A549 (cell line): ENCODE data around the gene EHBP1. TPM values are rescaled to one million over a fixed set of nuclear protein-coding genes. Genes with fewer than 3 reads are reported as not detected.

ENCODE experiments used
- ATAC-seq, 2 experiments: fragments of 200-7000 bp in 1 of 2; fragments of >200 bp in 1 of 2; cut with Nextera tagmentation in 1 of 2; cut with Tn5 transposase in 1 of 2; 3 replicates each; pipeline versions ENCODE4 v1.8.0 to v1.9.1; 2018 to 2020; ENCODE audit warnings: mild to moderate bottlenecking in 1 of 2, moderate library complexity in 1 of 2
- CTCF ChIA-PET: fragments of 300-600 bp; sonication (Branson Sonifier 250); formaldehyde crosslinking; extraction: SDS; loops from one replicate; lab custom pipeline; 2021; ENCODE audit warnings: antibody characterized with exemption, inconsistent platforms; lab: Yijun Ruan, JAX
- POLR2A ChIA-PET: fragments of 350-600 bp; formaldehyde crosslinking; extraction: SDS; loops from one replicate; lab custom pipeline; 2021; ENCODE audit warnings: antibody characterized with exemption, inconsistent platforms; lab: Yijun Ruan, JAX
- DNase-seq, 2 experiments: peaks; one replicate each; pipeline versions ENCODE4 v3.0.0 to v3.0.0-alpha.2; 2011 to 2016; ENCODE audit warnings: low read depth in 1 of 2, low spot score in 1 of 2
- FAIRE-seq: peaks from 2 replicates; lab custom pipeline; 2011; peaks lifted over from hg19 to GRCh38; lab: Jason Lieb, UNC
- H3K27ac ChIP-seq, 2 experiments: fragments of >200 bp; sonication (Bioruptor Twin); formaldehyde crosslinking; 3 replicates each; pipeline ENCODE4 v1.5.1; 2016 to 2017
- H3K4me1 ChIP-seq: fragments of >200 bp; sonication (Bioruptor Twin); formaldehyde crosslinking; 3 replicates; pipeline ENCODE4 v1.6.1; 2016
- H3K4me2 ChIP-seq: fragments of >200 bp; sonication (Bioruptor Twin); formaldehyde crosslinking; 3 replicates; pipeline ENCODE4 v1.6.1; 2016
- H3K4me3 ChIP-seq: fragments of >200 bp; sonication (Bioruptor Twin); formaldehyde crosslinking; 3 replicates; pipeline ENCODE4 v1.5.1; 2016
- H3K9me3 ChIP-seq: fragments of >200 bp; sonication (Bioruptor Twin); formaldehyde crosslinking; 3 replicates; pipeline ENCODE4 v1.6.1; 2016
- EHF ChIP-seq: fragments of 250-450 bp; sonication (Bioruptor Pico); IDR thresholded peaks from 2 replicates; pipeline ENCODE4 v1.5.0; 2020; ENCODE audit warnings: mild to moderate bottlenecking
- FOSB ChIP-seq: fragments of 250-450 bp; sonication (Bioruptor Pico); IDR thresholded peaks from 2 replicates; pipeline ENCODE4 v1.5.0; 2020; ENCODE audit warnings: mild to moderate bottlenecking, moderate library complexity
- HOXA7 ChIP-seq: fragments of 250-450 bp; sonication (Bioruptor Pico); IDR thresholded peaks from 2 replicates; pipeline ENCODE4 v1.5.0; 2020; ENCODE audit warnings: mild to moderate bottlenecking, moderate library complexity
- KDM1A ChIP-seq: fragments of 200-600 bp; sonication (generic); IDR thresholded peaks from 2 replicates; pipeline ENCODE4 v1.6.1; 2016; ENCODE audit warnings: low read depth, mild to moderate bottlenecking
- KDM5A ChIP-seq: fragments of 200-600 bp; sonication (generic); IDR thresholded peaks from 2 replicates; pipeline ENCODE4 v1.6.1; 2016; ENCODE audit warnings: antibody characterized with exemption, mild to moderate bottlenecking
- MAFK ChIP-seq: fragments of 450-650 bp; IDR thresholded peaks from 2 replicates; pipeline ENCODE4 v1.6.1; 2014; ENCODE audit not compliant: partially characterized antibody
- NR3C1 ChIP-seq: fragments of >200 bp; sonication (Bioruptor Twin); formaldehyde crosslinking; IDR thresholded peaks from 3 replicates; pipeline ENCODE4 v1.6.1; 2017
- POLR2A ChIP-seq: IDR thresholded peaks from 2 replicates; pipeline ENCODE4 v1.6.1; 2012; ENCODE audit warnings: mild to moderate bottlenecking, low read length
- RFX5 ChIP-seq: fragments of 450-650 bp; IDR thresholded peaks from 2 replicates; pipeline ENCODE4 v1.7.1; 2014; ENCODE audit warnings: antibody characterized with exemption, mild to moderate bottlenecking, moderate library complexity
- RNF2 ChIP-seq: fragments of 200-600 bp; sonication (generic); IDR thresholded peaks from 2 replicates; pipeline ENCODE4 v1.6.1; 2016; ENCODE audit warnings: low read depth, mild to moderate bottlenecking, antibody characterized with exemption, moderate library complexity, borderline replicate concordance
- WGBS: methylation state at CpG from one replicate; pipeline ENCODE4 v1.1.6; 2017; ENCODE audit errors: missing lambda C conversion rate; 5-methylcytosine and 5-hydroxymethylcytosine counted together
- polyA plus RNA-seq, 4 experiments: library from polyadenylated mRNA; depleted of rRNA in 3 of 4; stranded (reverse); fragments of >200 nt; fragmentation: RNase III in 1 of 4; extraction: RNeasy Plus Mini Kit Qiagen cat#74134 plus additional on column Dnase treatment in 1 of 4; gene quantifications; 2 replicates in 3 of 4; 3 replicates in 1 of 4; pipeline ENCODE4 v1.2.3, GENCODE V29; 2011 to 2017
- small RNA-seq, 6 experiments: library from RNA; depleted of rRNA; stranded (forward); fragments of <200 nt; gene quantifications; one replicate each; pipeline ENCODE3, GENCODE V24; 2012
- TF ChIP-seq, protein P1 (sequence below): fragments of 200-600 bp; sonication (generic); IDR thresholded peaks from 2 replicates; pipeline ENCODE4 v1.6.1; 2016; ENCODE audit warnings: antibody characterized with exemption, mild to moderate bottlenecking, moderate library complexity
- TF ChIP-seq, protein P2 (sequence below): fragments of 250-450 bp; sonication (Bioruptor Pico); IDR thresholded peaks from 2 replicates; pipeline ENCODE4 v1.5.0; 2021; ENCODE audit warnings: mild to moderate bottlenecking, moderate library complexity, borderline replicate concordance
- TF ChIP-seq, protein P3 (sequence below): fragments of 250-450 bp; sonication (Bioruptor Pico); IDR thresholded peaks from 2 replicates; pipeline ENCODE4 v1.5.0; 2020; ENCODE audit warnings: low read depth, mild to moderate bottlenecking, moderate library complexity
- TF ChIP-seq, protein P4 (sequence below): IDR thresholded peaks from 2 replicates; pipeline ENCODE4 v1.6.1; 2012; ENCODE audit warnings: low read depth, borderline replicate concordance

The EHBP1 gene
- polyA plus RNA-seq, 2 of the 4 experiments (the other 2 are of a cell fraction): 65.7 to 204 TPM

DNA sequence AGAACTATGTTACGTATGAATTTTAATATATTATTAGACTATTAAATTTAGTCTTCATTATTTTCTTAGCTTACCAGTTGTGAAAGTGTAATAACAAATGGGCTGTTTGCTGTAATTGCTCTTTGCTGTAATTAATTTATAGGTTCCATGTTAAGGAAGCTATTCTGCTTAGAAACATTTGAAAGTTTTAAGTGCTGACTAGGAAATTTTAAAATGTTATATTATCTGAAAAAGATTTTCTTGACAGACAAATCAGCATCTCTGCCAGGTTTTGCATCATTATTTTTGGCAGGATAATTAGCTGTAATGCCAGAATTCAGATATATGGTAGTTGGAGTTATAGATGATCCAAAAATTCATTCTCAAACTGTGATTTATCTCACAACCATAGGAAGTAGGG is 387.3 kb downstream of the EHBP1 start:
- WGBS: 2% methylated on average over 1 of the region's 1 CpG
- Histone ChIP-seq H3K4me2 (no peak overlapping the region), H3K9me3 (no peaks in the 10 kb centered on the region), H3K27ac (no peak overlapping the region), H3K4me3 (no peak overlapping the region), H3K4me1 (no peaks in the 10 kb centered on the region)
- ATAC-seq (no peak), FAIRE-seq (no peak), DNase-seq (no peak)
- ChIA-PET CTCF (no interaction called here), POLR2A (no interaction called here)
- no peak for TF ChIP-seq FOSB (CRISPR knock-in tag)
- TF ChIP-seq MAFK: peak; percentile 53

DNA sequence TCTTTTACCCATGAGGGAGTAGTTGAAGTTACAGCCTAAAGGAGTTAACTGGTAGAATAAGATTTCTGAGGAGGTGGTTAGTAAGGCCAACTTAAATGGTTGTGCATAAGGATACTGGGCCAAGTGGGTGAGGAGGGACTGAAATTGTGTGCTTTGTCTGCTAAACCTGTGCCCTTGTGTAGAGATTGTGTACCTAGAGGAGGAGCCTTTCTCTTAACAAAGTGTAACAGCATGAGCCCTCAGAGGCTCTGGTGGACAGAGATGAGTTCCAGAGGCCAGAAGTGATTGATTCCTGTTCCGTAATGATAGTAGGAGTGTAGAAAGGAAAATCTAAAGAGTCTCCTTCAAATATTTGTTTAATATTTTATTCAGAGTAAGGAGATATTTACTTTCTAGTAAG is 388.0 kb downstream of the EHBP1 start:
- DNase-seq (no peak), FAIRE-seq (no peak), ATAC-seq (no peak)
- 83% methylated on average over 1 of the region's 1 CpG for WGBS
- Histone ChIP-seq H3K4me3 (no peak overlapping the region), H3K4me2 (no peak overlapping the region), H3K4me1 (no peaks in the 10 kb centered on the region), H3K9me3 (no peaks in the 10 kb centered on the region), H3K27ac (no peak overlapping the region)
- ChIA-PET CTCF (no interaction called here), POLR2A (no interaction called here)
- TF ChIP-seq KDM1A (no peak), EHF (CRISPR knock-in tag) (no peak), KDM5A (no peak), HOXA7 (CRISPR knock-in tag) (no peak), RNF2 (no peak), POLR2A (no peak), RFX5 (no peak), NR3C1 (no peak)
- TF ChIP-seq, protein P1, sequence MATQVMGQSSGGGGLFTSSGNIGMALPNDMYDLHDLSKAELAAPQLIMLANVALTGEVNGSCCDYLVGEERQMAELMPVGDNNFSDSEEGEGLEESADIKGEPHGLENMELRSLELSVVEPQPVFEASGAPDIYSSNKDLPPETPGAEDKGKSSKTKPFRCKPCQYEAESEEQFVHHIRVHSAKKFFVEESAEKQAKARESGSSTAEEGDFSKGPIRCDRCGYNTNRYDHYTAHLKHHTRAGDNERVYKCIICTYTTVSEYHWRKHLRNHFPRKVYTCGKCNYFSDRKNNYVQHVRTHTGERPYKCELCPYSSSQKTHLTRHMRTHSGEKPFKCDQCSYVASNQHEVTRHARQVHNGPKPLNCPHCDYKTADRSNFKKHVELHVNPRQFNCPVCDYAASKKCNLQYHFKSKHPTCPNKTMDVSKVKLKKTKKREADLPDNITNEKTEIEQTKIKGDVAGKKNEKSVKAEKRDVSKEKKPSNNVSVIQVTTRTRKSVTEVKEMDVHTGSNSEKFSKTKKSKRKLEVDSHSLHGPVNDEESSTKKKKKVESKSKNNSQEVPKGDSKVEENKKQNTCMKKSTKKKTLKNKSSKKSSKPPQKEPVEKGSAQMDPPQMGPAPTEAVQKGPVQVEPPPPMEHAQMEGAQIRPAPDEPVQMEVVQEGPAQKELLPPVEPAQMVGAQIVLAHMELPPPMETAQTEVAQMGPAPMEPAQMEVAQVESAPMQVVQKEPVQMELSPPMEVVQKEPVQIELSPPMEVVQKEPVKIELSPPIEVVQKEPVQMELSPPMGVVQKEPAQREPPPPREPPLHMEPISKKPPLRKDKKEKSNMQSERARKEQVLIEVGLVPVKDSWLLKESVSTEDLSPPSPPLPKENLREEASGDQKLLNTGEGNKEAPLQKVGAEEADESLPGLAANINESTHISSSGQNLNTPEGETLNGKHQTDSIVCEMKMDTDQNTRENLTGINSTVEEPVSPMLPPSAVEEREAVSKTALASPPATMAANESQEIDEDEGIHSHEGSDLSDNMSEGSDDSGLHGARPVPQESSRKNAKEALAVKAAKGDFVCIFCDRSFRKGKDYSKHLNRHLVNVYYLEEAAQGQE: no peak
- TF ChIP-seq, protein P2, sequence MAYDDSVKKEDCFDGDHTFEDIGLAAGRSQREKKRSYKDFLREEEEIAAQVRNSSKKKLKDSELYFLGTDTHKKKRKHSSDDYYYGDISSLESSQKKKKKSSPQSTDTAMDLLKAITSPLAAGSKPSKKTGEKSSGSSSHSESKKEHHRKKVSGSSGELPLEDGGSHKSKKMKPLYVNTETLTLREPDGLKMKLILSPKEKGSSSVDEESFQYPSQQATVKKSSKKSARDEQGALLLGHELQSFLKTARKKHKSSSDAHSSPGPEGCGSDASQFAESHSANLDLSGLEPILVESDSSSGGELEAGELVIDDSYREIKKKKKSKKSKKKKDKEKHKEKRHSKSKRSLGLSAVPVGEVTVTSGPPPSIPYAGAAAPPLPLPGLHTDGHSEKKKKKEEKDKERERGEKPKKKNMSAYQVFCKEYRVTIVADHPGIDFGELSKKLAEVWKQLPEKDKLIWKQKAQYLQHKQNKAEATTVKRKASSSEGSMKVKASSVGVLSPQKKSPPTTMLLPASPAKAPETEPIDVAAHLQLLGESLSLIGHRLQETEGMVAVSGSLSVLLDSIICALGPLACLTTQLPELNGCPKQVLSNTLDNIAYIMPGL (CRISPR knock-in tag): no peak
- TF ChIP-seq, protein P3, sequence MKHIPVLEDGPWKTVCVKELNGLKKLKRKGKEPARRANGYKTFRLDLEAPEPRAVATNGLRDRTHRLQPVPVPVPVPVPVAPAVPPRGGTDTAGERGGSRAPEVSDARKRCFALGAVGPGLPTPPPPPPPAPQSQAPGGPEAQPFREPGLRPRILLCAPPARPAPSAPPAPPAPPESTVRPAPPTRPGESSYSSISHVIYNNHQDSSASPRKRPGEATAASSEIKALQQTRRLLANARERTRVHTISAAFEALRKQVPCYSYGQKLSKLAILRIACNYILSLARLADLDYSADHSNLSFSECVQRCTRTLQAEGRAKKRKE (CRISPR knock-in tag): no peak
- TF ChIP-seq, protein P4, sequence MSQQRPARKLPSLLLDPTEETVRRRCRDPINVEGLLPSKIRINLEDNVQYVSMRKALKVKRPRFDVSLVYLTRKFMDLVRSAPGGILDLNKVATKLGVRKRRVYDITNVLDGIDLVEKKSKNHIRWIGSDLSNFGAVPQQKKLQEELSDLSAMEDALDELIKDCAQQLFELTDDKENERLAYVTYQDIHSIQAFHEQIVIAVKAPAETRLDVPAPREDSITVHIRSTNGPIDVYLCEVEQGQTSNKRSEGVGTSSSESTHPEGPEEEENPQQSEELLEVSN: no peak

Small RNAs within 50 kb of the gene (small RNA-seq; reads per million reads assigned to genes)
- gene RF00019: 0 reads per million in 6 experiments

Other genes with a start within 250 kb of the EHBP1 start
- gene TMEM17, start 199.5 kb upstream of the EHBP1 start, polyA plus RNA-seq (2011; rRNA removed): 7.9 and 10.2 TPM in 2 replicates
- gene TMEM17, start 199.5 kb upstream of the EHBP1 start, polyA plus RNA-seq (2017; fragmentation: RNase III; extraction: RNeasy Plus Mini Kit Qiagen cat#74134 plus additional on column Dnase treatment): 4.4 to 5.2 TPM (median 4.9 TPM) in 3 replicates